HCT116 (cell line): ENCODE results near the gene SUGCT. TPM values are rescaled to one million over a fixed set of nuclear protein-coding genes. Genes with fewer than 3 reads are reported as not detected.

Source experiments
- ATAC-seq: fragments of 200-7000 bp; cut with Tn5 transposase; 2 replicates; pipeline ENCODE4 v1.9.1; 2020; ENCODE audit warnings: mild to moderate bottlenecking, moderate library complexity
- BruUV-seq: library from RNA; stranded (reverse); fragments of 400-500 nt; replicated peaks from 2 replicates; lab custom pipeline; 2021; lab: Mats Ljungman, UMichigan
- CTCF ChIA-PET: fragments of 300-600 bp; sonication (Branson Sonifier 250); formaldehyde crosslinking; loops from one replicate; lab custom pipeline; 2021; ENCODE audit warnings: antibody characterized with exemption; lab: Charles Lee
- POLR2A ChIA-PET: fragments of 300-600, 350-600 bp; sonication (Branson Sonifier 250); formaldehyde crosslinking; loops from one replicate; lab custom pipeline; 2021; ENCODE audit warnings: antibody characterized with exemption; lab: Charles Lee
- RAD21 ChIA-PET, 2 experiments: fragments of 300-600 bp; sonication (Branson Sonifier 250); formaldehyde crosslinking; loops; one replicate each; lab custom pipeline; 2023; ENCODE audit warnings: low total read pairs in 2 of 2; ENCODE audit not compliant: uncharacterized antibody in 2 of 2, unreplicated experiment in 2 of 2, low non-redundant PET in 1 of 2; lab: Charles Lee
- DNase-seq: peaks from one replicate; pipeline ENCODE4 v3.0.0-alpha.2; 2010; ENCODE audit warnings: low read depth, low spot score
- H2AFZ ChIP-seq: fragments of 200-600 bp; shearing (Covaris generic), sonication (generic); 2 replicates; pipeline ENCODE4 v1.6.1; 2017; ENCODE audit warnings: low read depth, mixed run types, mixed read lengths, antibody characterized with exemption, low read length; ENCODE audit not compliant: poor library complexity, severe bottlenecking
- H3K27ac ChIP-seq: 2 replicates; pipeline ENCODE4 v1.5.1; 2012; ENCODE audit warnings: low read depth, low read length
- H3K27me3 ChIP-seq: fragments of 200-600 bp; sonication (generic); 2 replicates; pipeline ENCODE4 v1.6.1; 2016; ENCODE audit warnings: mixed run types, low read length, mixed read lengths; ENCODE audit not compliant: insufficient read depth
- H3K36me3 ChIP-seq, 2 experiments: fragments of 200-500 bp in 1 of 2; fragments of 200-600 bp in 1 of 2; sonication (Bioruptor generic) in 1 of 2; sonication (generic) in 1 of 2; 2 replicates each; pipeline versions ENCODE4 v1.5.1 to v1.6.1; 2014 to 2016; ENCODE audit warnings: low read length in 2 of 2, inconsistent platforms in 1 of 2, mixed read lengths in 1 of 2, mixed run types in 1 of 2; ENCODE audit not compliant: insufficient read depth in 2 of 2, control insufficient read depth in 1 of 2
- H3K4me1 ChIP-seq, 2 experiments: fragments of 200-600 bp in 1 of 2; sonication (generic) in 1 of 2; 2 replicates each; pipeline versions ENCODE4 v1.5.1 to v1.6.1; 2012 to 2017; ENCODE audit warnings: low read length in 2 of 2, inconsistent platforms in 1 of 2, mild to moderate bottlenecking in 1 of 2, mixed read lengths in 1 of 2, mixed run types in 1 of 2, moderate library complexity in 1 of 2; ENCODE audit not compliant: insufficient read depth in 2 of 2, control insufficient read depth in 1 of 2
- H3K4me2 ChIP-seq: fragments of 200-600 bp; sonication (generic); 2 replicates; pipeline ENCODE4 v1.6.1; 2017; ENCODE audit warnings: mixed run types, low read length, mixed read lengths
- H3K4me3 ChIP-seq, 2 experiments: fragments of 200-600 bp in 1 of 2; sonication (generic) in 1 of 2; replicated peaks in 1 of 2; 2 replicates each; pipeline ENCODE4 v1.5.1; 2011 to 2016; ENCODE audit warnings: low read length in 2 of 2, control low read depth in 1 of 2, low read depth in 1 of 2, mild to moderate bottlenecking in 1 of 2, mixed read lengths in 1 of 2, mixed run types in 1 of 2
- H3K79me2 ChIP-seq: fragments of 200-600 bp; sonication (generic); 2 replicates; pipeline ENCODE4 v1.6.1; 2017; ENCODE audit warnings: mild to moderate bottlenecking, mixed run types, low read length, moderate library complexity, mixed read lengths; ENCODE audit not compliant: insufficient read depth
- H3K9ac ChIP-seq: fragments of 200-600 bp; sonication (generic); 2 replicates; pipeline ENCODE4 v1.6.1; 2016; ENCODE audit warnings: low read length, mixed read lengths
- H3K9me2 ChIP-seq: fragments of 200-600 bp; sonication (generic), shearing (Covaris generic); 2 replicates; pipeline ENCODE4 v1.6.1; 2017; ENCODE audit warnings: mixed run types, mild to moderate bottlenecking, moderate library complexity; ENCODE audit not compliant: insufficient read depth
- H3K9me3 ChIP-seq, 2 experiments: fragments of 200-500 bp in 1 of 2; fragments of 200-600 bp in 1 of 2; sonication (Bioruptor generic) in 1 of 2; sonication (generic) in 1 of 2; 2 replicates each; pipeline ENCODE4 v1.6.1; 2014 to 2017; ENCODE audit warnings: low read length in 2 of 2, mixed read lengths in 2 of 2, inconsistent platforms in 1 of 2, low read depth in 1 of 2, mild to moderate bottlenecking in 1 of 2, mixed run types in 1 of 2, moderate library complexity in 1 of 2; ENCODE audit not compliant: control insufficient read depth in 1 of 2, insufficient read depth in 1 of 2
- H4K20me1 ChIP-seq: fragments of 200-600 bp; sonication (generic), shearing (Covaris generic); 2 replicates; pipeline ENCODE4 v1.6.1; 2017; ENCODE audit warnings: mixed run types, mild to moderate bottlenecking, moderate library complexity; ENCODE audit not compliant: insufficient read depth
- EZH2 ChIP-seq: fragments of 200-600 bp; sonication (generic); IDR thresholded peaks from 2 replicates; pipeline ENCODE4 v1.6.1; 2017; ENCODE audit warnings: antibody characterized with exemption, mixed run types
- EZH2phosphoT487 ChIP-seq: fragments of 200-600 bp; IDR thresholded peaks from 2 replicates; pipeline ENCODE4 v1.6.1; 2018; ENCODE audit warnings: antibody characterized with exemption, borderline replicate concordance
- JUND ChIP-seq: IDR thresholded peaks from 2 replicates; pipeline ENCODE4 v1.6.1; 2012
- POLR2AphosphoS5 ChIP-seq: IDR thresholded peaks from 2 replicates; pipeline ENCODE4 v1.6.1; 2011; ENCODE audit warnings: mild to moderate bottlenecking, low read depth, low read length, moderate library complexity
- SIN3A ChIP-seq: IDR thresholded peaks from 2 replicates; pipeline ENCODE4 v1.6.1; 2012; ENCODE audit warnings: low read depth
- SP1 ChIP-seq: IDR thresholded peaks from 2 replicates; pipeline ENCODE4 v1.6.1; 2012; ENCODE audit warnings: low read depth
- ZNF274 ChIP-seq: fragments of 200-500 bp; sonication (Bioruptor generic); IDR thresholded peaks from 2 replicates; pipeline ENCODE4 v1.6.1; 2014; ENCODE audit warnings: mild to moderate bottlenecking, low read depth, low read length, inconsistent platforms
- intact Hi-C: fragments of 100-400 bp; cut with micrococcal nuclease; formaldehyde crosslinking; loops from 2 replicates; pipeline ENCODE4 v1.10.0; 2022
- total RNA-seq: library from RNA; stranded (reverse); gene quantifications from one replicate; pipeline ENCODE4 v1.2.1, GENCODE V29; 2021; ENCODE audit not compliant: unreplicated experiment
- TF ChIP-seq, protein P1 (sequence below): IDR thresholded peaks from 2 replicates; pipeline ENCODE4 v1.6.1; 2011; ENCODE audit warnings: mild to moderate bottlenecking, low read length, moderate library complexity; ENCODE audit not compliant: insufficient replicate concordance; ENCODE audit errors: extremely low read depth

Gene SUGCT
- total RNA-seq, 1 experiment from 2014 or later: 4.4 TPM

DNA sequence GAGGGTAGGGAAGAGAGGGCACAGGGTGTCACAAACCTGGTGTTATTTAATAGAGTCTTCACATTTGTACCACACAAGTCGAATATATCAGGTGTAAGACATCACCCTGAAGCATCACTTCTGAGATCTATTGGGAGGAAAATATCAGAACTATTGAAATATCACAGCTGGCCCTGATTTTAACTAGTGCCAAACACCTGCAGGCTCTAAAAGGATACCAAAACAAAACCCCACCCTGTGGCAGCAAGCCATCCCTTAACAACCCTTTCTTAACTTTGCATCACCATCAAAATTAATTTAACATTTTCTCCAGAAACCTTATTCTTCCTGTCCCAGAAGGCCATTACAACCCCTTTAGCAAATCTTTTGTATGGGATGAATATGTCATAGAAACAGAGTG is 365.4 kb downstream of the SUGCT start (continued):
- no peak for TF ChIP-seq SIN3A
- no peak for TF ChIP-seq ZNF274
- no peak for TF ChIP-seq EZH2
- TF ChIP-seq SP1: no peak
- TF ChIP-seq, all 23 proteins: peak for 0

DNA sequence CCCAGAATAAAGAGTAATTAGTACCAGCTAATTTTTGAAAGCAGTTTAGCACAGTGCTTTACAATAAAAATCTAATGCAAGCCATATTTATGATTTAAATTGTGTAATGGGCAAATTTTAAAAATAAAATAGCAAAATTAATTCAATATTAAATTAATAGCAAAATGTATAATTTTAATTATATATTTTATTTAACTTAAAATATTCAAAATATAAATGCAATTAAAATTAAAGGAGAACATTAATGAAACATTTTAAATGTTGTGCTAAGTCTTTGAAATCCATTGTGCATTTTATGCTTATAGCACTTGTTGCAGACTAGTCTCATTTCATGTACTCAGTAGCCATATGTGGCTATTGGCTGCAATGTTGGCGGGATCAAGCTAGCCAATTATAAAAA is 367.6 kb downstream of the SUGCT start:
- TF ChIP-seq POLR2AphosphoS5 (no peak), JUND (no peak), EZH2phosphoT487 (no peak)
- TF ChIP-seq, protein P1, sequence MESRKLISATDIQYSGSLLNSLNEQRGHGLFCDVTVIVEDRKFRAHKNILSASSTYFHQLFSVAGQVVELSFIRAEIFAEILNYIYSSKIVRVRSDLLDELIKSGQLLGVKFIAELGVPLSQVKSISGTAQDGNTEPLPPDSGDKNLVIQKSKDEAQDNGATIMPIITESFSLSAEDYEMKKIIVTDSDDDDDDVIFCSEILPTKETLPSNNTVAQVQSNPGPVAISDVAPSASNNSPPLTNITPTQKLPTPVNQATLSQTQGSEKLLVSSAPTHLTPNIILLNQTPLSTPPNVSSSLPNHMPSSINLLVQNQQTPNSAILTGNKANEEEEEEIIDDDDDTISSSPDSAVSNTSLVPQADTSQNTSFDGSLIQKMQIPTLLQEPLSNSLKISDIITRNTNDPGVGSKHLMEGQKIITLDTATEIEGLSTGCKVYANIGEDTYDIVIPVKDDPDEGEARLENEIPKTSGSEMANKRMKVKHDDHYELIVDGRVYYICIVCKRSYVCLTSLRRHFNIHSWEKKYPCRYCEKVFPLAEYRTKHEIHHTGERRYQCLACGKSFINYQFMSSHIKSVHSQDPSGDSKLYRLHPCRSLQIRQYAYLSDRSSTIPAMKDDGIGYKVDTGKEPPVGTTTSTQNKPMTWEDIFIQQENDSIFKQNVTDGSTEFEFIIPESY: no peak

More for the DNA sequence above, 367.6 kb downstream of the SUGCT start:
- POLR2A ChIA-PET: no interaction called here
- H3K9me2 ChIP-seq: no peaks in the 10 kb centered on the region
- intact Hi-C loops: no loop called here
- no peak overlapping the region for H2AFZ ChIP-seq
- no peaks in the 10 kb centered on the region for H3K9me3 ChIP-seq
- no peak overlapping the region for H3K4me3 ChIP-seq
- no peaks in the 10 kb centered on the region for H3K79me2 ChIP-seq
- no peak overlapping the region for H3K27ac ChIP-seq
- no peak overlapping the region for H3K9ac ChIP-seq
- no peaks in the 10 kb centered on the region for H3K27me3 ChIP-seq
- H4K20me1 ChIP-seq: no peaks in the 10 kb centered on the region
- CTCF ChIA-PET: no interaction called here
- BruUV-seq: no TSS peak
- RAD21 ChIA-PET: no interaction called here
- DNase-seq: no peak
- H3K4me2 ChIP-seq: no peak overlapping the region
- H3K4me1 ChIP-seq: no peaks in the 10 kb centered on the region
- ATAC-seq: no peak
- H3K36me3 ChIP-seq: no peaks in the 10 kb centered on the region
